Glomerular endothelial cell (primary cell): Measurements from ENCODE around the gene SLC10A7. TPM values are rescaled to one million over a fixed set of nuclear protein-coding genes. Genes with fewer than 3 reads are reported as not detected.
"Not testable (repeated sequence)": the region's sequence is repeated elsewhere in the genome, so short reads cannot be mapped to it uniquely, and the experiment has no call there.

Experiments used
- DNase-seq: peaks from one replicate; pipeline ENCODE4 v3.0.0-alpha.2; 2011; ENCODE audit warnings: low read depth, low spot score; ENCODE audit errors: extremely low read depth
- total RNA-seq: library from RNA; depleted of rRNA; stranded (reverse); fragments of >200 nt; gene quantifications from 2 replicates; pipeline ENCODE4 v1.2.3, GENCODE V29; 2015

Gene SLC10A7
- total RNA-seq, 1 donor from 2014 or later, result 12.4 TPM

DNA sequence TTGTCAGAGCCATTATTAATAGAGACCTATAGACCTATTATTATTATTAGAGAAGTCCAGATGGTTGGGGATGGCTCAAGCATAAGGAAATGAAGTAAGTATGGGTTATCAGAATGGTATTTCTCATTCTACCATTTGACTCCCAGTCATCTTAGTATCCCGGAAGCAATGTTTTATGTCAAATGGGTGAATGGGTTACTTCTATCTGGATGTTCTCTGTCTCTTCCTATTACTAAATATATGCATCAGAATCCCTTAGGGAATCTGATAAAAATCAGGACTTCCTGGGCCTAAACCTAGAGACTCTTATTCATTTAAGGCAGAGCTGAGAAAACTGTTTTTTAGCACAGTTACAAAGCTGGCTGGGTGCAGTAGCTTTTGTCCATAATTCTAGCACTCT, 149.9 kb downstream of the SLC10A7 start:
- DNase-seq, result no peak

DNA sequence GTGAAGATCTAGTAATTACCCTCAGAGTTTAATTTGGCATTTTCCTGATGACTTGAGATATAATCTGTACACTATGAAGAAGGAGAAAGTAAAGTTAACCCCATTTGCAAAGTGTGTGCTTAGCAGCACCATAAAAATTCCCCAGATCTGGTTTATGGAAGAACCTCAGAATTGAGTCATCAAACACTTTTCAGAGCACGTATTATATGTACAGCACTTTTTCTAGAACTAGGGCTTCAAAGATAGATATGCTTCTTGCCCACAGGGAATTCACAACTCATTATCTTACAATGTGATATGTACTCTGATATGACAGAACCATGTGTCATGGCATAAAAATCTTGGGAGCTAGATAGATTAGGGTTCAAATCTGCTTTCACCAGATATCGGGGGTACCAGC, 150.9 kb downstream of the SLC10A7 start:
- DNase-seq, result no peak

DNA sequence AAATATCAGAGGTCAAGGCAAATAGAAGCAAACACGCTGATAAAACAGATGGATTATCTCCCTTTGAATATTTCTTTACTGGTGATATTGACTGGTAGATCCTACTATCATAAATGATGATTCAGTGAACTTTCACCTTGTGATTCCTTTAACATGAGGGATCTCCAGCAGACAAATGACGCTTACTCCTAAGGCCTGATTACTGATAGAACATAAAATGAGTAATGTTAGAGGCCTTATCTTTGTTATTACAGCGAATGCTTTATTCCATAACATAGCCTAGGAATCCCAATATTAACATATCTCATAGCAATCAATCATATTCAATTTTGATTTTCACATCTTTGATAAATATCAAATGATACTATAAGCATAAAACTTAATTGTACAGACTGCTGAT, 152.3 kb downstream of the SLC10A7 start:
- DNase-seq, result no peak

DNA sequence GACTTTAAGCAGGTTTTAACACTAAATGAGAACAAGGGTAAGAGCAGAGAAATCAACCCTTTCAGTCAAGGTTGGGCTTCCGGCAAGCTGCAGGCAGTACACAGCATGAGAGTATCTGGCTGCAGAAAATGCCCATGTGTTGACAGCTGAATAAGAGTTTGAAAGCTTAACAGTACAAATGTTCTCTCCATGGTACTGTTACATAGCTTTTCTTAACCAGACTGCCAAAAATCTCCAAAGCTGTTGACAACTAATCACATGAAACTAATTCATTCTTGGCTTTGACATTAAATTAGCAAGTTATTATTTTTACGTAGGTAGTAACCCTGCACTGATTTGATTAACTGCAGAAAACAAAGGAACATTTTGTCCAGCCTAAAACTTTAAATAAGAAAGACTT, 153.5 kb downstream of the SLC10A7 start:
- DNase-seq, result no peak

DNA sequence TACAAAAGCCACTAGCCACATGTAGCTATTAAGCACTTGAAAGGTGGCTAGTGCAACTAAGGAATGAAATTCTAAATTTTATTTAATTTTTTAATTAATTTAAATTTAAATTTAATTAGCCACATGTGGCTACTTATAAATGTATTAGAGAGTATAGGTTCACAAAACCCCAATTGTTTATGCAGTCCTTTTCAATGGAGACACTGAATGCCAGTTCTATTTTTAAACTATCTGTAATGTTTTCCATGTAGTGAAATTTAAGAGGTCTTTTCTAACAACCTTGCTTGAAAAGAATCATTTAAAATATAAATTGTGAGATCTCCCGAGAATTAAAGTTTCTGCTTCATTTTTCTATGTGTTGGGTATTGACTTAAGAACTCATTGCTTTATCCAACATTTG, 154.4 kb downstream of the SLC10A7 start:
- DNase-seq, result no peak

DNA sequence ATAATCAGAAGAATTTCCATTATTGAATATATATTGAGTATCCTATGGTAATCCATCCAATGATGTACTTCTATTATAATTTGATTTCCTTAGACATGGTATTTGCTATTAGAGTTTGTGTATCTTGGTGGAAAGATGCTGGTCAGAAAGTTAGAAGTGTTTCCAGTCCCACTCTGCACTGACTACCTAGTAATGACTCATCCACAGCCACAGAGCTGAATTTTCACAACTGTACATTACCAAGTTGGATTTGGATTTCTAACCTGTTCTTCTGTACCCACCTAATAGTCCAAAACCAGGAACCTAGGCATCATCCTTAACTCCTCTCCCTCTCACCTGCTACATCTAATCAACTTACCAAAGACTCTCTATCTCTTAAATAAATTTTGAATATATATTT, 162.0 kb downstream of the SLC10A7 start:
- DNase-seq, result no peak

DNA sequence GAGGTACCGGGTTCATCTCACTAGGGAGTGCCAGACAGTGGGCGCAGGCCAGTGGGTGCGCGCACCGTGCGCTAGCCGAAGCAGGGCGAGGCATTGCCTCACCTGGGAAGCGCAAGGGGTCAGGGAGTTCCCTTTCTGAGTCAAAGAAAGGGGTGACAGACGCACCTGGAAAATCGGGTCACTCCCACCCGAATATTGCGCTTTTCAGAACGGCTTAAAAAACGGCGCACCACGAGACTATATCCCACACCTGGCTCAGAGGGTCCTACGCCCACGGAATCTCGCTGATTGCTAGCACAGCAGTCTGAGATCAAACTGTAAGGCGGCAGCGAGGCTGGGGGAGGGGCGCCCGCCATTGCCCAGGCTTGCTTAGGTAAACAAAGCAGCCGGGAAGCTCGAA, 171.6 kb downstream of the SLC10A7 start:
- not testable (repeated sequence) for DNase-seq

DNA sequence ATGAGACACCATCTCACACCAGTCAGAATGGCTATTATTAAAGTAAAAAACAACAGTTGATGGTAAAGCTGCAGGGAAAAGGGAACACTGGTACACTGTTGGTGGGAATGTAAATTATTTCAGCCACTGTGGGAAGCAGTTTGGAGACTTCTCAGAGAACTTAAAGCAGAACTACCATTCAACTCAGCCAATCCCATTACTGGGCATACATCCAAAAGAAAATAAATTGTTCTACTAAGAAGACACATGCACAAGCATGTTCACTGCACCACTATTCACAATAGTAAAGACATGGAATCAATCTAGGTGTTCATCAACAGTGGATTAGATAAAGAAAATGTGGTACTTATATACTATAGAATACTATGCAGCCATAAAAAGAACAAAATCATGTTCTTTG, 172.4 kb downstream of the SLC10A7 start:
- DNase-seq, result no peak

DNA sequence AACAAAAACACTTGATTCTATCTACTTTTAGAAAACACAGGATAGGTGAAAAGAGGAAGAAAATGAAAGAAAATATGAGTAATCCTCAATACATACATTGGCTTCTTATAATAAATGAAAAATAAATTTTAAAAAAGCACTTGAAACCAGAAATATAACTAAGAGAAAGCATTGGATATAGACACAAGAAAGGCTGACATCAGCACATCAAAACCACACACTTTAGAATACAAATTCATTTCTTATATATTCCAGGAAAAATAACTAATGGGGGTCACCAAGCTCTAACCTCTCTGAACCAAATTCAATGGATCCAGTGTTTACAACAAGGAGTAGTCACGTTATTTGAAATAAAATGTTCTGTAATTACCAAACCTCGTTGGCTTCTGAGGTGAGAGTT, 173.9 kb downstream of the SLC10A7 start:
- DNase-seq, result no peak

DNA sequence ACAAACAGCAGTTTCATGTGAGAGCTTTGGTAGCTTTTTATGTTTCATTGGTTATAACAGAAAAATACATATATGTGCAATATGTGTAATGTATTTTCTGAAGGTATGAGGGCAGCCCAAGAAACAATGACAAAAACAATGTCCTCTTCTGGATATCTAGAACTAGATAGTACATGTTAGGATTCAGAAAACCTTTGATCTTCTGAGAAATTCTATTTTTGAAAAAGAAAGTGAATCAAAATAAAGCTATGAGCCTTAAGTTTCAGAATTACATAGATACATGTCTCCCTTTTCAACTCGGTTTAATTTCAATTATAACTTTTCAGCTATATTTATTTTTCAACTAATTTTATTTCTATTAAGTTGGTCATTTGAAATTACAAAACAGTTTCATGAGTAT, 175.5 kb downstream of the SLC10A7 start:
- DNase-seq, result no peak

DNA sequence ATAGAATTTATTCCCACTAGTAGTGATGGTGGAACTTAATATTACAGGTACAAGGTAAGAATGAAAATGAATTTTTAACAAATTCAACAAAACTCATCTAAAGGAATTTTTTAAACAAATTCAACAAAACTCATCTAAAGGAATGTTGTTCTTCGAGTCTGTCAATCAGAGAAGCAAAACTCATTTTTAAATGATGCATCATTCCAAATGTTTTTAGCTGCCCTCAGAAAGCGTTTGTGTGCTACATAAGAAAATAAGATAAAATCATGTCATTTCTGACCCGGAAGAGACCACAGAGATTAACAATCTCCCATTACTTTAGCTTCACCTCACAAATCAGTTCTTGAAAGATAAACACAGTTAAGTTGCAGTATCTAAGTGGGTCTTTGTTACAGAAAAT, 178.0 kb downstream of the SLC10A7 start:
- DNase-seq, result no peak

DNA sequence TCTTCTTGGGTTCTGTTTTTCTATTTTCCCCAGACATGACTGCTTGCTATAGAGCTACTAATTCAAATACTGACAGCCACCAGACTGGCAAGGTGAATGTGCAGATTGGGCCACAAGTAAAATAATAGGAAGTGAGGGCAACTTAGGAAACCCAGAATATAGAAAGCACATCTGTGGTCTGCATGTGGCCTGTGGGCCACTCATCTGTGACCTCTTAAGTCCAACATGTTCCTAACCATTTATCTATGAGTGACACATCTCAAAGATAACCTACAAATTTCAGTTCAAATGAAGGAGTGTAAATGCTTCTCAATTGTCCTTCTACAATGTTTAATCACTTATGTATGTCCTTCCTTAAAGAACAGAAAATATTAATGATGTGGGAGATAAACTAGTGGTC, 178.5 kb downstream of the SLC10A7 start:
- DNase-seq, result no peak

DNA sequence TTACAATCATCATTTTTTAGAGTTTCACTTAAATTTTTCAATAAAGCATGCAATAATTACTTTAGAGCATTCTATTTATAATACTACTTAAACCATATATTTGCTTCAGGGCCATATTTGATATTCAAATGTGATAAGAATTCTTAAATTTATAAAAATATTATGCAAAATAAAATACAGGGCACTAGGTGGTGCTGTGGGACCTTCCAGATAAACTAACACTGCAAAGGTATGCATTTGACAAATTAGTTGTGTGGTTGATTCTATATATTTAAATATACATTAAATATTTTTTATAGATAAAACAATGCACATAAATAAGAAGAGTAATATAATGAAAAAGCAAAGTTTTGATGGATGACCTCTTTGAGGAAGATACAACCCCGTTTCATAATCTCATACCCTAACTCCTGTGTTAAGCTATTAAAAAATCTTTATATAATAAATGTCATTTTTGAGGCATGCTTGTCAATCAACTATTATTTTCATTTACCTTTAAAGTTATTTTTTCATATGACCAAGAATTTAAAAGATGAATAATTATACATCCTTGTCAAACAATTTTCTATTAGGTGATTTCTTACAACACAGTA, 179.0 kb downstream of the SLC10A7 start:
- DNase-seq, result no peak

DNA sequence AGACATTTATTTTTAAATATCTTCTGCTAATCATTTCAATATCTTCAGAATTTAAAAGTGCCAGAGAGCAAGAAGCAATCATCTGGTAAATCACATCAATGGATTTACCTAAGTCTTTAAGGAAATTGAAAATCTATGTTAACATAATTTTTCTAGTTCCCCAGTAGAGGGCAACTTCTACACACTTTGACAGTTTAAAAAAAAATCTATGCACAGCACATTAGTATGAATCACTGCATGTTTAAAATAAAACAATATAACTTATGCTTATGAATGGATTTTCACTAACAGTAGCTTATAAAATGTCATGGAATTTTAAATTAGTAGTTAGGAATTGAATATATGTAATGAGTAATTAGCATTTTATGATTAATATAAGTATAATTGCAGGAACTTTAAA, 180.9 kb downstream of the SLC10A7 start:
- no peak for DNase-seq

DNA sequence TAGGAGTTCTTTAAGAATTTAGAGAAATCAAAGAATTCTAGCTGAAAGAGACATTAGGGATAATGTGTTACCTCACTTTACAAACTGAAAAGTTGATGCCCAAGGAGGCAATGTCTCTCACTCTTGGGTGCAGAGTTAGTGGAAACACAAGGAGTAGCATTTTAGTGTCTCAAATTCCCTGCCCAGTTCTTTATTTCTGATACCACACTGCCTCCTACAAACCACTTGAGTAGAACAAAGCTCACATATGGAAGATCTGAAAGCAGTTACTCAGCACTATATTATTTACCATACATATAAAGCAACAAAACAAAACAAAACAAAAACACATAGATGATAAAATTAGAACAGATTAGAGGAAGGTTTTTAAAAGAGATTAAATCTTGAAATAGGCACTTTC, 183.2 kb downstream of the SLC10A7 start:
- no peak for DNase-seq

DNA sequence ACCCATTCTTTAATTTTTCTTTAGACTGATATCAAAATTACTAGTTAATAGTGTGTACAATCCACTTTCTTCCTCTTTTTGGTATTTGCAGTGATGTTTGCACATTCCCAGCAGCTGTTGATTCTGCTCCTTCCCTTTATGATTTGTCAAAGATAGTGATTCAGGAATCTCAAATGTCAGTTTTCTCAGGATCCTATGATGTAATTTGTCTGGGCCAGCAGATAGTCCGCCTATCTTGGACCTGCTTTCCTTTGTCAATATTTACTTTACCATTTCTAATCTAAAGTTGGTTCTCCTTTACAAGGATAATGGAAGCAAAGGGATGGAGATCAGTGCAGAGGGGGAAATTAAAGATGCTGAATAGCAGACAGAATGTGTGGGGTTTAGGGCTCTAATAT, 185.3 kb downstream of the SLC10A7 start:
- no peak for DNase-seq

DNA sequence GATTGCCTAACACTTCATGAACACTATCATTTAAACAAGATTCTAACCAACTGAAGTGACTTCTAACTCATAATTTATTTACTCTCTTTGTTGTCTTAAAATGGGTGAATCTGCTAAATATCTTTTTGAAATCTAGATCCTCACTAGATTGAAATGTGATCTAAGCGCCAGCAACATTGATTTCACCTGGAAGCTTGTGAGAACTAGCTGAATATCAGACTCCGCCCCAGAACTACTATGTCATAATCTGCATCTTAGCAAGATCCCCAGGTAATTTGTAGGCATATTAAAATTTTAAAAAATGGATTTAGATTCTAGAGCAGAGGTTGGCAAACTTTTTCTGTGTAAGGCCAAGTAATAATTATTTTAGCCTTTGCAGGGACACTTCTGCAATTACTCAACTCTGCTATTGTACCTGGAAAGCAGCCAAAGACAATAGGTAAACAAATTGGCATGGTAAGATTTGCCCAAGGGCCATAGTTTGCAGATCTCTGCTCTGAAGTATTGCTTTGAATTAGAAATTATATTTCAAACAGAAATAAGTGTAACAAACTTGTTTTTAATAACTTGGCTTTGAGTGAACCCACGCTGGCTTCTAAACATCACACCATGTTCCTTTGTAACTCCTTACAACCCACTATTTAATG, 185.9 kb downstream of the SLC10A7 start:
- no peak for DNase-seq

DNA sequence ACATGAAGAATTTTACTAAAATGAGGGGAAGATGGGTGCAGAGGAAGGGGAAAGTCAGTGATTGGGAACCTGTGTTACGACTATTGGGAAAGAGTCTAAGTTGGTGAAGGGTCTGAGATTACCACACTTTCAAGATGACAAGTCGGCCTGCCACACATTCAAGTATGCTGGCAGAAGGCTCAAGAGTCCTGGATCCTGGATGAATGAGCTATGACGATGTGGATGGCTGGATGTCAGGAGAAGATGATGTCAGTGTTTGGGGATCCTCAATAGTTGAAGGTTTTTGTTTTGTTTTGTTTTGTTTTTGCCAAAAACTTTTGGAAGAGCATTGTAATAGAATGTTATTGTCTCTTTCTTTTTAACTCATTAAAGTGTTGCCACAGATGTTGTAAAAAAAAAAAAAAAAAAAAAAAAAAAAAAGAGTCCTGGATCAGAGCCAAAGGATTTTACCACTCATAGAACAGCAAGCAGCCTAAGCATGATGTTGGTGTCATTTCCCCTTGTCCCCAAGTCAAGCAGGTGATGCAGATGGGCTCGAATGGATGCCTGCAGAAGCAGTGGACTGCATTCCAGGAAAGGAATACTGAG, 186.8 kb downstream of the SLC10A7 start:
- no peak for DNase-seq

DNA sequence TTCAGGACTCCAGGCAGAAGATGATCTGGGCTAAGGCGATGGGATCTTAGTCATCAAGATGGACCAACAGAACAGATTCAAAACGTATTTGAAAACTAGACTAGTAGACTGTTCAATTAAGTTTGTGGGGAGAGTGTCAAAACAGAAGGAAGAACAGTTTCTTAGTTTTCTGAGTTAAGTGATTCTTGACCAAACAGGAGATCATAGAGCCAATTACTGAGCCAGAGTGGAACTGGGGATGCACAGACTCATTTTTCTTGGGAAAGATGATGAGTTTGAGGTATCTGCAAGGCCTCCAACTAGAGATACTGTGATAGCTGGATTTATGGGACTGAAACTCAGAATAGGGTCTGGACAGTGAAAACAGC, 187.9 kb downstream of the SLC10A7 start:
- DNase-seq, result no peak

DNA sequence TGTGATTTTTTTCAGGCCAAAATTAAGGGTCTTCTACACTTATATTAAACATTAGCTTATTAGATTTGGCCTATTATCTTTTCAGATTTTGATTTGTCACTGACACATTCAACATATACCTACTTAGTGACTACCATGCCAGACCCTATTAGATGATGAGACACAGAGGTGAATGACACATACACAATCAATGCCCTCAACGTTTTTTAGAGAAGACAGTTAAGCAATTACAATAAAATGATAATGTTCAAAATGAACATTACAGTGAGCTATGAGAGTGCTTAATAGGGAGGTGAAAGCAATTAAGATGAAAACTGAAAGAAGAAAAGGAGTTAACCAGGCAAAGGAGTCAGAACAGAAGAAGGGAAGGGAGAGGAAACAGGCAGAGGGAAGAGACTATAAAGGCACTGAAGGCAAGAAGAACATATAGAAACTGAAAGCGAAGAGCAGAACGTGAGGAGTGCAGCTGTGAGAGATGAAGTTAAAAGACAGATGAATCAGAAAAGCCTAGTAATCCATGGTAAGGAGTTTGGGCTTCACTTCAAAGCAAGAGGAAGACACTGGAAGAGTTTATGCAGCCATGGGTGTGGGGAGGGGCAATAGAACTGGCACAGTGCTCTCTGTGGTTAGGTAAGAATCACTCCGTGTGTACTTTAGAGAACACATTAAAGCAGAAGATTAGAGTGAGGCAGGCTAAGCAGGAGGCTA, 188.4 kb downstream of the SLC10A7 start:
- no peak for DNase-seq

DNA sequence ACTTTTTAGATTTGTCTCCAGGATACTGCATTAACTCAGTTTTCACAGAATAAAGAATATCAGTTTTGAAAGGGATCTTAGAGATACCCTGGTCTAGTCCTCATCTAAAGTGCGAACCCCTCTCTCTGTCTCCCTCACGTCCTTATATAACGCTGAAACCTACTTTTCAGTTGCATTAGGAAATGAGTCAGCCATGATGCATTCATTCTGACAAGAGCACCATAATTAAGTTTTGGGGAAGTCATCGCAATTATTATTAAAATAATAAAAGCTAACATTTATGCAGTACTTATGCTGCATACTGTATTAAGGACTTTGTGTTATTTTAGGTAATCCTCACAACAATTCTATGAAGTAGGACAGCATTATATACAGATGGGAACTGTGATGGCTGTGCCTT, 191.3 kb downstream of the SLC10A7 start:
- no peak for DNase-seq
